T-helper 2 cell (primary cell): Measurements from ENCODE around the gene AMIGO2.

Source experiments
- DNase-seq, 5 experiments: peaks; one replicate each; pipeline versions ENCODE4 v3.0.0 to v3.0.0-alpha.2; 2012 to 2022

AMIGO2 gene

DNA sequence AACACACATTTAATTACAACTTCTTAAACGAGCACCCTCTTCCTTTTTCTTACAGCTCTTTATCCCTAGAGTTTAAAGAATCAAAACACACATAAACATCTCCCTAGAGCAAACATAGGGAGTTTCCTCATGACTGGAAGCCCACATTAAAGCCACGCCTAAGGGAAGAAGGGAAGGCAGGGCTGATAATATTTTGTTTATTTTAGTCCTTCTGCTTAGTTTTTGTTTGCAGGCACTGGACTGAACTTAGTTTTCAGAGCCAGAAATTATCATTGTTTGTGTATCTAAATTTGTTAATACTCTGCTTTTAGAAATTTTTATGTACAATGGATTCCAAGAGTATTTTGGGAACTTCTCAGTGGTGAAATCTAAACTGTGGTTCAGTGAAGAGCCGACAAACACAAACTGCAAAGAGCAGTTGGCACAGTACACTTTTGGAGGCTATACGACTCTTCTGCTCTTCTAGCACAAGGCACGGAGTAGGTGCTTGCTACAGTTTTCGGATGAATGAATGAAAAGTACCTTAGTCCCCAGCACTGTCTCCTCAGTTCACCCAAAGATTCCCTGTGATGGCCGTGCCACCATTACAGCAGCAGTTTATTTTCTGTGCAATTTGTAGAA is 17.6 kb upstream of the AMIGO2 start:
- DNase-seq: no peak

DNA sequence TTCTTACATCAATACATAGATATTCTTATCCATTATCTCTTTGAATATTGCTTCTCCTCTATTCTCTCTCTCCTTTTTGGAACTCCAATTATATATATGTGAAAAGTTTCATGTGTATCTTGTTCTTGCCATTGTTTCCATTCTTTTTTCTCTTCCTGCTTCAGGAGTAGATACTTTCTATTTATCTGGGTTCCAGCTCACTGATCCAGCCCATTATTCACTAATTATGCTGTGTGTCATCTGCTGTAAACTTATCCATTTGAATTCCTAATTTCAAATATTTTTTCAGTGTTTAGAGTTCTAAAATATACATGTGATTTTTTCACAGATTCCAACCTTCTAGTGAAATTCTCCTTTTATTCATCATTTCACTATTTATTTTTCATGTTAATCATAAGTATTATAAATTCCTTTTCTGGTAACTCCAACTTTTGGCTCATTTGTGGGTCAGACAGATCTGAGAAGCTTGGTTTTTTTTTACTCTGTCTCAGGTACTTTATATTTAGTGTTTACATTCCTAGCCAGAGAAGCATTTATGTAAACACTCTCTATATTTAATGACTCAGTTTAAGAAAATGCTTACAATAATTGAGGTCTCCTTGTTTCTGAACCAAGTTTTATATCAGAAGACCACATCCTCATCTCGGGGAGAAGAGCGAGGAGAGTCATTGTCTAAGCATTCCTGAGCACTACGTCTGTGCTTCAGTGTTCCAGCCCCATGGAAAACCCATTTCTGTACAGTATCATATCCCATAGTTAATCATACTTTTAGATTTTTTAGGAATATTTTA is 15.9 kb upstream of the AMIGO2 start:
- no peak for DNase-seq

DNA sequence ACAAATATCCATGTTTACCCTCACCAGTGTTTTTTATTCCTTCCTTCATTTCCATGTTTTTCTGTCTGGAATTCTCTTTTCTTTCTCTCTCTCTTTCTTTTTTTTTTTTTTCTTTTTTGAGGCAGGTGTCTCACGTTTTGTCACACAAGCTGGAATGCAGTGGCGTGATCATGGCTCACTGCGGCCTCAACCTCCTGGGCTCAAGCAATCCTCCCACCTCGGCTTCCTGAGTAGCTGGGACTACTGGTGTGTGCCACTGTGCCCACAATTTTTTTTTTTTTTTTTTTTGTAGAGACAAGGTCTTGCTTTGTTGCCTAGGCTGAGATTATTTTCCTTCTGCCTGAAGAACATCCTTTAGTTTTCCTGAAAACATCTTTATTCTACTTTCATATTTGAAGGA is 15.0 kb upstream of the AMIGO2 start:
- no peak for DNase-seq

GRCh38 chr12:47091009-47091408 is 11.2 kb upstream of the AMIGO2 start:
- DNase-seq: no peak

DNA sequence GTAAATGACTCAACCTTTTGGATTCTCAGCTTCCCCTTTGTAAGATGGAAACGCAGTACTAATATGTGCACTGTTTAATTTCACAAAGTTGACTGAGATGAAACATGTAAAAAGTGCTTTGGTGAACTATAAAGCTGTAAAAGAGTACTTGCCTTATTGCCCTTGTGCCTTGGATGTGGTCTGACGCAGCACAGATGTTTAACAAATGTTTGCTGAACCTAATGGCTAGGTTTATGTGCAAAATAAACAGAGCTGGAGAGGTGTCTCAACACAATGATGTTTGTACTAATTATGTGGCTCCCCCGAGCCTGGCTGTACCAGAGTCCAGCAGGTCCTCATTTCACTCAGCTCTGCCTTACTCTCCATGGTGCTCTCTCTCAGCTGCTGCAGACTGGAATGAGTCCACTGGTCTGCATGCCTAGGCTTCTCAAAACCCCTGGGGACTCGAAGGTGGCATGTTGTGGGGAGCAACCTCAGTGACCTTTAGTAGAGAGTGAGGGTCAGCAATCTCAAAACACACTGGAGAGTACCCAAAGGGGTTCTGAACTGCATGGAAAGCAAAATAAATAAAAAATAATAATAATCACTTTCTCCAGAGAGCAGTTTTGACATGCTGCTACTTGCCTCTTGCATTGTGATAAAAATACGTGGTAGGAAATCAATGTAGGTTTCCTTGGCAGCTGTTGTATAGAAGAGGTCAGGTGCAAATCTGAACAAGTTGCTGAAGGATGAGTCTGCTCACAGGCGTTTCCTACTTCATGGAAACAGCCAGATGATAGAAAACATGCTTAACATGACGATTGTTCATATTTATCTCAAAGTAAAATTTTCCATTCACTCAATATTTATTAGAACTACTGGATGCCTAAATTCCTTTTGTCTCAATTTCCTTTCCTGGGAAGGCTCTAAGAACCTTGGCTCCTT is 8.5 kb upstream of the AMIGO2 start:
- no peak for DNase-seq

- DNase-seq: no peak
Observed at GRCh38 chr12:47087088-47087688, 7.4 kb upstream of the AMIGO2 start.

GRCh38 chr12:47085815-47086252 is 6.1 kb upstream of the AMIGO2 start:
- peak in 2 of 5 experiments; percentile 32 to 88 for DNase-seq

GRCh38 chr12:47084172-47084571 is 4.4 kb upstream of the AMIGO2 start:
- peak in 1 of 5 experiments; percentile 12 for DNase-seq

GRCh38 chr12:47082796-47083621 is 3.2 kb upstream of the AMIGO2 start:
- no peak for DNase-seq

- DNase-seq: no peak
Observed at GRCh38 chr12:47082283-47082682, 2.5 kb upstream of the AMIGO2 start.

GRCh38 chr12:47080725-47081502 is 1.2 kb upstream of the AMIGO2 start:
- peak in 4 of 5 experiments; percentile 18 to 75 (median 38) for DNase-seq

DNA sequence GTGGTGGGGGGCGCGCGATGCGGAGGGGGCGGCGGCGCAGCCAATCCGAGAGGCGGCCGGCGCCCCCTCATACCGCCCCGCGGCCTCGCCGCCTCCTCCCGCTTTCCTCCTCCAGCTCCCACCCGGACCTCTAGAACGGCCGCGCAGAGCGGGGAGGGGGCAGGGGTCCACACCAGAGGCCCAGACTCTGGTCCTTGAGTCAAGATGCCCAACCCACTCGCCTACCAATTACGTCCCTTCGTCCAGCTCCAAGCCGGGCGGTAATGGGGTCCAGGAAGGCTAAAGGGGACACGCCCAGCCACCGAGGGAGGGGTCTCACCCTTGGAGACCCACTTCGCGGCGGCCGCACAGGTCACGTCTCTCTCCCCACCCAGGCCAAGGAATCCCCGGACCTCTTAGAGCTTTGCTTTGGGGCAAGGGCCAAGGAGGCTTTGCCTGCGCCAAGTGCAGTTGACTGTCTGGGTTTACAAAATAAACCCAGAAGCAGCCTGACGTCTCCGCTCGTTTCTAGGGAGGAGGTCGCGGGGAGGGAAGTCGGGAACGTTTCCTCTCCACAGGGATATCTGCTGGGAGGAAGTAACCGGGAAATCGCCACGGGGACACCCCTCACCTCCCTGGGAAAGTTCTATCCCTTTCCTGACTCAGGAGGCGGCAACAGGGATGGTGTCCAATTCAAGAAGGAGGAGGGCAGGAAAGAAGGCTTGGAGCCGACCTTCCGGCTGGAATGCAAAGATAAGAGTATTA is 394 bp upstream of the AMIGO2 start:
- peak in 4 of 5 experiments; percentile 2 to 51 (median 15) for DNase-seq

DNA sequence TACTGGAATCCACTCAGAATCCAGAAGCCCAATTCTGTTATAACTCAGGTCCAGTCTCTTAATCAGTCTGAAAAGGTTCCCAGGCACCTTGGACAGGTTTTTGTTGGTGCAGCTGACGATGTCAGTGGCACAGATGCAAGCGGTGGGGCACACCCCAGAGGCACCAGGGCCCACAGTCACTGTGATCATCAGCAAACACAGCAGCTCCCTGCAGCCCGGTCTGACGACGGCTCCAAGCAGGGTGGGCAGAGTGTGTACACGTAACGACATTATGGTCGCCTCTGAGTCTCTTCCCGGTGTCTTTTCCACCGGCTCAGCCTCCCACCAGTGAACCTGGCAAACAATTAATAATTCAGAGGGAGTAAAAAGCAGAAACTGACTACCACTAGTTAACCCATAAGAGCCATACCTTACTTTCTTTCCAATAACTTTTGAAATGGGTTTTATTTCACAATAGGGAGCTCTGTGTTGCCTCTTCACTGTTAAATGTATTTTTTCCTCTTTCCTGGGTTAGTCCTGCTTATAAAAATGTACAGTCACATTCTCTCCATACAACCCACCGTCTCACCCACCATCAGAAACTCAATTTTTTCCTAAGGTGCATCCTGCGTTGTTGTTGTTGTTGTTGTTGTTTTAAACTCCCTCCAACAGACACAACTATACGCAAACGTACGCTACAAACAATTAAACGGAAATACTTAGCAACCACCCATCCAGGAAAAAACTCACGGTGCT is 859 bp downstream of the AMIGO2 start:
- DNase-seq: peak in 3 of 5 experiments; percentile 3 to 71 (median 6)

GRCh38 chr12:47078086-47078395 is 1.7 kb downstream of the AMIGO2 start:
- no peak for DNase-seq

GRCh38 chr12:47077206-47078085 is 2.3 kb downstream of the AMIGO2 start:
- DNase-seq: no peak

DNA sequence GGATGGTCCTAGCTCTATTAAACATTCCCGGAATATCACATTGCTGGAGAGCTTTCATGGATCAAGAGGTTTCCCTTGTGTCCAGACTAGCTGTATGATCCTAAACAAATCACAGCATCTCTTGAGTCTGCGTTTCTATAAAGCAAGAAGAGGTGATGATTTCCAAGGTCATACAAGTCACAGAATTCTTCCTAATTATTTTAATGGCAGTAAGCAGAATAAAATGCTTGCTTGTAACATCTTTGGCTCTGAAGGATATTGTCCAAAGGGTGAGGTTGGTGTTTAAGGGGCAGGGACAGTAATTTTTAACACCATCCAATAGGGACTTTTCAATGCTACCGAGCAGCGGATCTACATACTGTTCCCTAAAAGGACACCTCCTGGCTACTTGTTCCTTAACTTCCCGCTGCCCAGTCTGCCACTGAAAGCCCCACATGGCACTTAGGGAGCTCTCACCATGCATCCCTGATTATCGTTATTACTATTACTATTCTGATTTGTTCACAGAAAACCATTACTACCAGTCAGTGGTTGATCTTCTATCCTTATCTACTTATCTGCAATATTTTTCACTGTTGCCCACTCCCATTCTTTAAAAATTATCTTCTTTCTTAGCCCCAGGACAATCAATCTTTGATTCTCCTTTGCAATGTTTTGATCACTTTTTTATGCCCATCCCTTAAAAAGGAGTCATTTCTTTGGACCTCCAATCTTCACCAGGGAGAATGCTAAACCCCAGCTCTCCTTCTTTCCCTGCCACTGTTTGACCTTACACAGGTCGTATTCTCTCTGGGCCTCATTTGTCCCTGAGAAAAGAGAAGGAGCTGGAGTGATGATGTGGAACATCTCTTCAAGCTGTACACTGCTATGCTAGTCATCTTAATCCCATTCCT is 4.3 kb downstream of the AMIGO2 start:
- no peak for DNase-seq

DNA sequence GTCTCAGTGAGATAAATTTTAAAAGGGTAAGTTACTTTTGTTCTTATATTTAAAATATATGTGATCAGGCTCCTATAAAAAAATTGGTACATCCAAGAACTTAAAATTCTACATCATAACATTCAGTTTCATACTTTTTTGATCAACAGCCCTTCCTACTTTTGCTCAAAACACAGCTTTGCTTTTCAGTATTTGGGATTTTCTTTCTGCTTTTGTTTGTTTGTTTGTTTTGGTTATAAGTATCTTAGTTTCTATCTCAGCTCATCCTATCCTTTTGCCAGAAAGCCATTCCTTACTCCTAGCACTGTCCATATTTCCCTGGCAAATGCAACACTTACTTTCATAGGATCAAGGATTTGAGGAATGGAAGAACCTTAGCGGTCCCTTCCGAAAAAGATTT is 5.0 kb downstream of the AMIGO2 start:
- no peak for DNase-seq

- DNase-seq: no peak
Observed at GRCh38 chr12:47073951-47074350, 5.8 kb downstream of the AMIGO2 start.
